Epithelial cell of prostate (primary cell): Measurements from ENCODE around the gene OR8H3.
"Not testable (repeated sequence)": the region's sequence is repeated elsewhere in the genome, so short reads cannot be mapped to it uniquely, and the experiment has no call there.

Source experiments
- DNase-seq: peaks from one replicate; pipeline ENCODE4 v3.0.0-alpha.2; 2011; ENCODE audit warnings: low read depth, low spot score
- H3K27ac ChIP-seq: fragments of 450-650 bp; 2 replicates; pipeline ENCODE4 v1.5.1; 2017; ENCODE audit warnings: mild to moderate bottlenecking

The OR8H3 gene, protein sequence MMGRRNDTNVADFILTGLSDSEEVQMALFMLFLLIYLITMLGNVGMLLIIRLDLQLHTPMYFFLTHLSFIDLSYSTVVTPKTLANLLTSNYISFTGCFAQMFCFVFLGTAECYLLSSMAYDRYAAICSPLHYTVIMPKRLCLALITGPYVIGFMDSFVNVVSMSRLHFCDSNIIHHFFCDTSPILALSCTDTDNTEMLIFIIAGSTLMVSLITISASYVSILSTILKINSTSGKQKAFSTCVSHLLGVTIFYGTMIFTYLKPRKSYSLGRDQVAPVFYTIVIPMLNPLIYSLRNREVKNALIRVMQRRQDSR

GRCh38 chr11:56122073-56122472 lies at the start of gene OR8H3:
Gene OR8H3, plus strand, starts transcription at chr11:56122373. Its CDS starts 0 bp downstream, at chr11:56122373.
- no peak within 1 kb of the TSS for H3K27ac ChIP-seq
- DNase-seq = no peak

DNA sequence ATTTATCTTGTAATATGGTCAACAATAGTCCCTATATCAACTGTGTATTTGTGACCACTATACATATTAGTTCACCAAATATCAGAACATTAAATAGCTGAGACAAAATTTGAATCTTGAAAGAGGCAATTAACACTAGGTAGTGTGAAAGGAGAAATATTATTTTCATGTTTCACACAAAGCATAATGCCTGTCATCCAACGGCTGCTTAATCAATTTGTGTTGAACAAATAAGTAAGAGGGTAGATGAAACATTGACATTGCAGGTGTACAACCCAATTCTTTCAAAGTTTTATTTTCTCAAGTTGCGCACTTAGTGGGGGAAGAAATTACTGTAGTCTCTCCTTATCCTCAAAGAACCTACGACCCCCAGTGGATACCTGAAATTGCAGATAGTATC lies 32.5 kb upstream of the OR8H3 start:
- no peak overlapping the region for H3K27ac ChIP-seq
- DNase-seq = no peak

- DNase-seq = no peak
- no peak within 1 kb of the TSS for H3K27ac ChIP-seq
Observed at GRCh38 chr11:56093008-56093407, 29.2 kb upstream of the OR8H3 start, which contains the start of gene OR8I2. Gene OR8I2, plus strand, starts transcription at chr11:56093308. Its CDS starts 0 bp downstream, at chr11:56093308.

DNA sequence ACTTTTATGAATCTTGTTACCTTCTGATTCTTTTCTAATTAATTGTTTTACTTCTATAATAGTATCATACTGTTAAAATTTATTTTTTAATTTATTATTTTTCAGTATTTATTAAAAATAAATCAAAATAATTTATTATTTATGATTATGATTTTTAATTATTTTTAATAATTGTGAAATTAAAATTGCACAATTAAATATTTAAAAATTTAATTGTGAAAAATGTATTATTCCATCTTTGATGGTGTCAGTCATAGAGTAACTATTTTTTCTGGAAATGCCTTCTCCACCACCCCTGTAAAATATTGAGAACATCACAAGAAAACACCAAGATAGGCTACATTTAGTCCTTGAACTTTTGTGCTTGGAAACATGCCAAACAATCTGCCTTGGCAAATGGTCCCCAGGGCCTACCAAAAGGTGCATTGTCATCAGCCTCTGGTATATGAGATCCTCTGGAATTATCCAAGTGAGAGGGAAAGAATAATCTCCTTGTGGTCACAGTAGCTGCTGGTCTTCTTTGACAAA lies 18.9 kb upstream of the OR8H3 start, which contains the start of gene OR8H2:
Gene OR8H2 (plus strand): TSS at position 478 of the 528 bp plus-strand sequence. CDS start 1,356 bp downstream, outside the sequence.
- no peak within 1 kb of the TSS for H3K27ac ChIP-seq
- DNase-seq = no peak

GRCh38 chr11:56140151-56140661 lies 18.0 kb downstream of the OR8H3 start, which contains the start of gene OR8J3:
Gene OR8J3, minus strand, starts transcription at chr11:56140201. Its CDS starts 2,483 bp downstream, at chr11:56137718.
- no peak for DNase-seq
- H3K27ac ChIP-seq = no peak within 1 kb of the TSS

GRCh38 chr11:56143681-56144080 lies 21.5 kb downstream of the OR8H3 start:
- DNase-seq, H3K27ac ChIP-seq: not testable (repeated sequence)

DNA sequence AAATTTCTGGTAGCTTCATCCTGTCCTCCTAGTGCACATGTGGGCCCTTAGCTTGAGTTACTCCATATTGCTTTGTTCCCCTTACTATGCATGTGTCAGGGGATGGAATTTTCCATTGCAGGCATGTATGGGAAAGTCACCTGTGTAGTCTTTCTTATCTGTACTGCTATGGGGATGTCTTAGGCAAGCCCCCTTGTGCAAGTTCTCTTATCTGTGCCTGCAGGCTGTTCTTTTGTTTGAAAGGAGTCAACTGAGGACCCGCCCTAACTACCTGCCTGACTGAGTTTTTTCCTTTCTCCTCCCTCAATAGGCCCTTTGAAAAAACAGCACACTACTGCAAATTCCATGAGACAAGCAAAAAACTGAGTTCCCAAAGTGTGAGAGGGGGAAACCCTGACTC lies 29.2 kb downstream of the OR8H3 start:
- no peak for DNase-seq
- no peak overlapping the region for H3K27ac ChIP-seq

DNA sequence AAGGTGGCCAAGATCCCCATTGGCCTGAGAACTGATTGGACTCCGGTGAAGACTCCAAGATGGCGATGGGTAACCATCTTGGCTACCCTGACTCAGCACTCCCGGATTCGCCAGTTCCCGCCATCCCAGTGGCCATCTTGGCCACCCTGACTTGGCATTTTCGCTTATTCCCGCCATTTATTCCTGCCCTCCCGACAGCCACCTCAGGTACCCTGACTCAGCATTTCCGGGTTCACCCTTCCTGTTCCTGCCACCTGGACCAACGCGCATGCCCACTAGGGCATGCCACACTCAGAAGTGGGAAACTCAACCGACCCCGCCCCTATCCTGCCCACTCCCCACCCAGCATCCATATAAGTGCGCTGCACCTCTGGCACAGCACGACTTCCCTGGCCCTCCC lies 30.2 kb downstream of the OR8H3 start:
- H3K27ac ChIP-seq = no peak overlapping the region
- no peak for DNase-seq

DNA sequence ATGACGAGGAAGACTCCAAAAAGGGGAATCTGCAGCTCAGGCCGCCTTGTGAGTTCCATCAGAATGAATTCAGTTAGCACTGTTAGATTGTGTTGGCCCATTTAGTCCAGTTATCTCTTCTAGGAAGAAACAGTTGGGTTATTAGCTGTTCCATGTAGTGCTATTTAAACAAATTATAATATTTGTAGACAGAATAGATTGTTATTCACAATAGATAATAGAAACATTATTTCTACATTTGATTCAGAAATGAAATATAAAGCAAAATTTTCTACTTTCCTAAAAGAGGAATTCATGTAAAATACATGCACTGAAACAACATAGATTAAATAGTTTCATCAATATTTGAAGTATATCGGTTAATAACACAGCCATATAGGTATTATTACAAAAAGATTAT lies 38.0 kb downstream of the OR8H3 start, which contains the start of gene OR8K5:
Gene OR8K5 (minus strand): TSS at position 101 of the 400 bp plus-strand sequence. CDS start 0 bp downstream, at position 101.
- H3K27ac ChIP-seq = no peak within 1 kb of the TSS
- DNase-seq = no peak

- DNase-seq = no peak
Observed at GRCh38 chr11:56163804-56164203, 41.6 kb downstream of the OR8H3 start.

GRCh38 chr11:56172256-56172830 lies 50.2 kb downstream of the OR8H3 start:
- no peak for DNase-seq
- H3K27ac ChIP-seq = no peak overlapping the region

More at GRCh38 chr11:56163804-56164203, 41.6 kb downstream of the OR8H3 start:
- no peak overlapping the region for H3K27ac ChIP-seq
